Thyroid gland (tissue), 4 donors: ENCODE measurements around the gene ZNFX1.

Source experiments
- CTCF ChIP-seq, 6 experiments: fragments of 200-600 bp in 3 of 6; fragments of 450-650 bp in 3 of 6; sonication (generic) in 3 of 6; IDR thresholded peaks; one replicate each; pipeline ENCODE4 v1.5.1; 2016 to 2019; ENCODE audit warnings: antibody characterized with exemption in 6 of 6, mild to moderate bottlenecking in 2 of 6, inconsistent platforms in 1 of 6, moderate library complexity in 1 of 6
- POLR2A ChIP-seq, 2 donors: fragments of 450-650 bp; IDR thresholded peaks; one replicate each; pipeline ENCODE4 v1.6.1; 2017; ENCODE audit warnings: antibody characterized with exemption in 2 of 2, mild to moderate bottlenecking in 2 of 2, moderate library complexity in 1 of 2

- TF ChIP-seq CTCF (IDR thresholded peaks at IDR 0.05) (no peak), POLR2A (IDR thresholded peaks at IDR 0.05) (no peak)
These were observed 10.4 kb upstream of the ZNFX1 start for GRCh38 chr20:49288250-49288751.
